NOMO-1 (cell line): Measurements from ENCODE around the gene ANTXR1.
"Not testable (repeated sequence)": the region's sequence is repeated elsewhere in the genome, so short reads cannot be mapped to it uniquely, and the experiment has no call there.

Experiments
- DNase-seq, 2 experiments: peaks; one replicate each; lab custom pipeline; 2025; ENCODE audit not compliant: unreplicated experiment in 2 of 2; lab: John Stamatoyannopoulos, UW

Gene ANTXR1

DNA sequence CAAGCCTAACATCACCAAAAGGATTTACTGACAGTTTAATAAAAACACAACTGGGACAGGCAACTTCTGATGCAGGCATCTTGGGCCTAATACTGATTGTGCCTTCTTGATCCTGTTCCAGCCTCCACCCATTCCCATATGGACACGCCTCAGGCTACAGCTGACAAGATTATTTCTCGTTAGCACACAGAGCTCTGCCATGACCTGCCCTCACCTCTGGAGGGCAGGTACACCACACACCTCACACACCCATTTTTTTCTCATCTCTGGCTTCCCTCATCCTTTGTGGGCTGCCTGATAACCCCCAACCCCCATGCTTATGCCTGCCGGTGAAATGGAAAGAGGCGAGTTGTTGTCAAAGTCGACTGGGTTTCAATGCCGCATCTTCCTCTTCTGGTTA is 147.0 kb downstream of the ANTXR1 start:
- DNase-seq, result no peak

GRCh38 chr2:69162057-69162456 is 149.1 kb downstream of the ANTXR1 start:
- no peak for DNase-seq

DNA sequence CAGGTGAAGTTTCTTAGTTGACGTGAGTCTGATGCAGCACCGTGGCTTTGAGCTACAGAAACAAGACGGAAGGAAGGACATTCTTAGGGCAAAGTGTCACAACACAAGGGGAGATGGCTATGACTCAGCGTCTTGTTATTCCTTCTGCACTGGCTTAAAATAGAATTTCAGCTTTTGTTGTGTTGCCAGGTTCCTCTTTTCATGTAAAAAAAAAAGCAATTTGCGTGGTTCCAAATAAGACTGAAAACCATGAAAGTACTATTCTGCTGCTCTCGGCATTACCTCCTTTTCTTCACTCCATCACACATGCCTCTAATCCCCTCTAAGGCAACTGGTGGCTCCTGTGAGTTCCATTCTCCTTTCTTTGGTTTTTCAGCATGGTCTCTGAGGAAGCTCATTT is 150.1 kb downstream of the ANTXR1 start:
- DNase-seq, result peak; percentile 80 to 97

GRCh38 chr2:69163556-69163955 is 150.6 kb downstream of the ANTXR1 start:
- no peak for DNase-seq

DNA sequence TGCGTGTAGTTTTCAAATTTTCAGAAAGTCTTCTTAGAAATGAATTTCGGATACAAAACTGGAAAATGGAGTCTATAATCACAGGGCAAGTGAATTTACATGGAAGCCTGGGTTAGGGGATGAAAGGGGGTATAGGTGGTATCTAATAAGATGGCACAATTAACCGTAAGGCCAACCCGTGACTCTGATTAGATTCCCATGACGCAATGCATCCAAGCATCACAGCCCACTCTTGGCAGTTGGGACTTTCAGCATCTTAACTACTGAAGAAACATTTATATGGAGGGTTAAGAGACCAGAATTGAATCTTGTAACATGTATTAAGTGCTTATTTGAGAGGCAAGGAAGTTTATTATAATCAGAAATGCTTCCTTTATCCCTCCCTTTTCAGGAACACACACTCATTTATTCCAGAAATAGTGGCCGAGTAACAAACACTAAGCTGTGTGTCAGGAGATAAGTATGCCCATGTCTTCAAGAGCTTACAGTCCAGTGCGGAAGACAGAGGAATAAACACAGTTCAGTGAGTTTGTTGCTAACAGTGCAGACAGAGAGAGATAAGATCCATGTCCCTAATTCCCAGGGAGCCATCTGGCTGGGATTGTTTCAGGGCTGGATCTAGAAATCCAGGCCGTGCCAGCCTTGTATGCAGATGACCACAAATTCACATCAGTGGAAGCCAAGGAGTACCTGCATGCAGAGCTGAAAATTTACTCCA is 151.2 kb downstream of the ANTXR1 start:
- no peak for DNase-seq

- DNase-seq, result no peak
Measured at GRCh38 chr2:69165091-69165880, 152.3 kb downstream of the ANTXR1 start.

- DNase-seq, result no peak
Measured at GRCh38 chr2:69166465-69166811, 153.5 kb downstream of the ANTXR1 start.

DNA sequence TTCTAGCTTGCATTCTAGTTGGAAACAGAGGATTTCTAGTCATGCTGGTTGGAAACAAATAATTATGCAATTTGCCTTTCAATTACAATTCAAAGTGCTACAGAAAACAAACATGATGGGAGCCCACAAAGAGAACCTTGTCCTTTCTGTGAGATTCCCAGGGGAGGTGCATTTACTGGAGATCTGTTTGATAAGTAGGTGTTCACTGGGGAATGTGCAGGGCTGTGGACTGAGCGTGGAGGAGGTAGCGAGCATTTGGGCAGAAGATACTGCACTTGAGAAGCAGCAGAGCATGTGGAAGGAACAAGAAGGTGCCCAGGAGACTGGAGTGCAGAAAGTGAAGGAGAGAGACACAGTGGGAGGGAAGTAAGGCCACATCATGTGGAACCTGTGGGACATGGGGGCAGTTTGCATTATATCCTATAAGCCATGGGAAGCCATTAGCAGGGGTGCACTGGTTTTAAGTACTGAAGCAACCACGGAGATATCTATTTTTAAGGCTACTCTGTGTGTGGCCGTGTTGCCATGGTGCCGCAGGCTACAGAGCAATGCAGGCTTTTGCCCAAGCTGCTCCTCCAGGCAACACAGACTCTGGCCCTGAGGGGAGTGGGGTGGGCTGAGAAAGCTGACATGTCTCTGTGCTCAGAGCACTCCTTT is 154.0 kb downstream of the ANTXR1 start:
- no peak for DNase-seq

- no peak for DNase-seq
Measured at GRCh38 chr2:69167469-69167822, 154.5 kb downstream of the ANTXR1 start.

- no peak for DNase-seq
Measured at GRCh38 chr2:69168144-69168813, 155.3 kb downstream of the ANTXR1 start.

- no peak for DNase-seq
Measured at GRCh38 chr2:69168950-69169654, 156.1 kb downstream of the ANTXR1 start.

GRCh38 chr2:69169655-69170389 is 156.8 kb downstream of the ANTXR1 start:
- no peak for DNase-seq

DNA sequence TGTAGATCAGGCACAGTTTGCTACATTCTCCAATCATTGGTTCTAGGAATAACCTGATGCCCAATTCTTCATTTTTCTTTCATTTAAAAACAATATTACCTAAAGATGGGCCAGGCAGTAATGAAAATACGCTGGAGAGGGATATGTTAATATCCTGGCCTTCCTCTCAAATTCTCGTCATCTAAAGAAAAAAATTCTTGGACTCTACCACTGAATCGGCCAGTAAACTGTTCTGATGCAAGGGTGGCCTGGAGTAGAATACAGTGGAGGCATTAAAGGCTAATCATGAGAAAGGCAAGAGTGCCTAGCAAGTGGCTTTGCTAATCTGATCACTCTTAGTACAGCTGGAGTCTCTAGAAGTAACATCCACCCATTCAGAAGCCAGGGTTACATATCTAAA is 157.7 kb downstream of the ANTXR1 start:
- no peak for DNase-seq

DNA sequence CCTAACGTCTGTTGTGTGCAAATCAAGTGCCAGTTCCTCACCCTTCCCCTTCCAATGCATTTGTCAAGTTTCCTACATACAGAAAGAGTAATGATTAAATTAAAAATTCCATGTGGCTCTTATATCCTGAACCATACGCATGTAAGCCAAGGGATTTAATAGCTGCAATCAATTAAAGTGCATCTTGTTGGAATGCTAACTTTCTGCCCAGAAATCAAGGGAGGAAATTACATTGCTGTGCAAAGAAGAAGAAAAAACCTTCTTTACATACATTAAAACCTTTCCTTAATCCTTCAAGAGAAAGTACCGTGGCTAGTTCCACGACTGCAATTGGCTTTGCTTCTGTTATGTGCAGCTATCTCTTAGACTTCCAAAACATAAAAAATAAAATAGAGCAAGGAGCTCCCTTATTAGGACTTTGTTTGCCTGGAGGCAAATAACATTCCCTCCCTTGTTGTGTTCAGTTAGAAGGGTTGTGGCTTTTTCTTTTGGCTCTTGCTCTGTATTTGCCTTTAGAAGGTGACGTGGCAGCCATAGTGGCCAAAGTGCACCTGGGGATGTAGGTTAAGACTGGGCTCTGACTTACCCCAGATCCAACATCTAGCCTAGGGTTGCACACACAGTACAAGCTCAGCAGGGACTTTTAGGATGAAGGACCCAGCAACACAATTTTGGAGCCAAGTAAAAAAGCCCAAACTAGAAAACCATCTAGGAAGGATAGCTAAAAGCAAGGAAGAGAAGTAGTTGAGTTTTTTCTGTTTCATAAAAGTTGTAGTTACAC is 158.3 kb downstream of the ANTXR1 start:
- DNase-seq, result no peak

- no peak for DNase-seq
Measured at GRCh38 chr2:69171897-69172525, 159.0 kb downstream of the ANTXR1 start.

DNA sequence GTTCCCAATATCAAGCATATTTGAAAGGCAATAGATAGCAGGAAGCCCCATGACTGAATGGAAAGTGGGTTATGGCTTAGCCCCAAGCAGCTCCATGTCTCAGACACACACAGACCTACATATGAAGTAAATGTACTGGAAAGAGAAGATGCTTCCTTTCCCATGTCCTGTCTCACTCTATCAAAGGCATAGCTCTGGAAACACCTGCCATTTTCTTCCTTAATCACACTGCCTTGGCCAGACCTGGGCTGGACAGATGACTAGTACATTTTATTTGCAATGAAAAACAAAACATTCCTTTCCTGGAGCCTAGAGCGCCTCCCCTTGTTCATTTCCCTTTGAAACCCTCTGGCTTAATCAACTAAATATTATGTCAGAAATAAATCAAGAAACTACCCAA is 160.7 kb downstream of the ANTXR1 start:
- DNase-seq, result no peak

DNA sequence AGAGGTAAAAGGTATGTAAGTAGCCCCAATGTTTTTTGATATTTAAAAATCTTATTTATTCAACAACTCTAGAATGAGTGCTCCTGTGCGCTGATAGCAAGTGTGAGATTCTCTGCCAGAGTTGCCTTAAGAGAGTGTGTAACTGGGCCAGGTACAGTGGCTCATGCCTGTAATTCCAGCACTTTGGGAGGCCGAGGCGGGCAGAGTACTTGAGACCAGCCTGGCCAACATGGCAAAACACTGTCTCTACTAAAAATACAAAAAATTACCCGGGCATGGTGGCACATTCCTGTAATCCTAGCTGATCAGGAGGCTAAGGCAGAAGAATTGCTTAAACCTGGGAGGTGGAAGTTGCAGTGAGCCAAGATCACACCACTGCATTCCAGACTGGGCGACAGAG is 161.2 kb downstream of the ANTXR1 start:
- not testable (repeated sequence) for DNase-seq

- DNase-seq, result no peak
Measured at GRCh38 chr2:69175790-69176715, 163.1 kb downstream of the ANTXR1 start.
